GM12872 (cell line): ENCODE data around the gene CTSD.

Experiments used
- TF ChIP-seq, protein P1 (sequence below): IDR thresholded peaks from 3 replicates; pipeline ENCODE4 v1.5.1; 2011; ENCODE audit warnings: low read depth, mild to moderate bottlenecking, low read length, moderate library complexity; ENCODE audit not compliant: insufficient read depth

The CTSD gene

DNA sequence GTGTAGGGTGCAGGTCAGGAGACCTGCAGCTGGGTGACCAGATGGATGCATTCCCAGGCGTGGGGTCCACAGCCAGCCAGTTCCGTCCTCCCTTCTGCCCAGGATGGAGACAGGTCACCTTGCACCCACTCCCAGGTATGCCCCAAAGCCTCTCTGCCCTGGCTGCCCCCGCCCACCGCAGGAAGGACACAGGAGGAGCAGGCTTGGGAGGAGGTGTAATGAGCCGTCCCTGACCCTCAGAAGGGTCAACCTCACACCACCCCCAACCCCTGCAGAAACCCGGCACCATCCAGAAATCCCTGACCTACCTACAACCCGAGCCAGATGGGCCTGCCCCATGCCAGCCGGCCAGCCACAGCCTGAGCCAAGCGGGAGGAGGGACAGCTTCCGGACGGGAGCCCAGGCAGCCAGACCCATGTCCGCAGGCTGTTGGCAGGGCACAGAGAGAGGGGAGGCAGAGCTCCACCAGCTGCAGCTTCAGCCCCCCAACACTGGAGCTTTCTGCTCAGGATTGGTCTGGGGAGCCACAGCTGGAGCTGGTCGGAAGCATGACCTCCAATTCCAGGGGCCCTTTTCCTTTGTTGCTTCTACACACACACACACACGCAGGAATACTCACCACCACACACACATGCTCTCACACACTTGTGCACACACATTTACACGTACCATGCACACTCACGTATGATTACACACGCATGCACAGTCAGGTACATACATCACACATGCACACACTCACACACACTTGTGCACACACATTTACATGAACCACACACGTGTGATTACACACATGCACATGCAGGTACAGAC lies 18.6 kb downstream of the CTSD start:
- TF ChIP-seq, protein P1, sequence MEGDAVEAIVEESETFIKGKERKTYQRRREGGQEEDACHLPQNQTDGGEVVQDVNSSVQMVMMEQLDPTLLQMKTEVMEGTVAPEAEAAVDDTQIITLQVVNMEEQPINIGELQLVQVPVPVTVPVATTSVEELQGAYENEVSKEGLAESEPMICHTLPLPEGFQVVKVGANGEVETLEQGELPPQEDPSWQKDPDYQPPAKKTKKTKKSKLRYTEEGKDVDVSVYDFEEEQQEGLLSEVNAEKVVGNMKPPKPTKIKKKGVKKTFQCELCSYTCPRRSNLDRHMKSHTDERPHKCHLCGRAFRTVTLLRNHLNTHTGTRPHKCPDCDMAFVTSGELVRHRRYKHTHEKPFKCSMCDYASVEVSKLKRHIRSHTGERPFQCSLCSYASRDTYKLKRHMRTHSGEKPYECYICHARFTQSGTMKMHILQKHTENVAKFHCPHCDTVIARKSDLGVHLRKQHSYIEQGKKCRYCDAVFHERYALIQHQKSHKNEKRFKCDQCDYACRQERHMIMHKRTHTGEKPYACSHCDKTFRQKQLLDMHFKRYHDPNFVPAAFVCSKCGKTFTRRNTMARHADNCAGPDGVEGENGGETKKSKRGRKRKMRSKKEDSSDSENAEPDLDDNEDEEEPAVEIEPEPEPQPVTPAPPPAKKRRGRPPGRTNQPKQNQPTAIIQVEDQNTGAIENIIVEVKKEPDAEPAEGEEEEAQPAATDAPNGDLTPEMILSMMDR: no peak

DNA sequence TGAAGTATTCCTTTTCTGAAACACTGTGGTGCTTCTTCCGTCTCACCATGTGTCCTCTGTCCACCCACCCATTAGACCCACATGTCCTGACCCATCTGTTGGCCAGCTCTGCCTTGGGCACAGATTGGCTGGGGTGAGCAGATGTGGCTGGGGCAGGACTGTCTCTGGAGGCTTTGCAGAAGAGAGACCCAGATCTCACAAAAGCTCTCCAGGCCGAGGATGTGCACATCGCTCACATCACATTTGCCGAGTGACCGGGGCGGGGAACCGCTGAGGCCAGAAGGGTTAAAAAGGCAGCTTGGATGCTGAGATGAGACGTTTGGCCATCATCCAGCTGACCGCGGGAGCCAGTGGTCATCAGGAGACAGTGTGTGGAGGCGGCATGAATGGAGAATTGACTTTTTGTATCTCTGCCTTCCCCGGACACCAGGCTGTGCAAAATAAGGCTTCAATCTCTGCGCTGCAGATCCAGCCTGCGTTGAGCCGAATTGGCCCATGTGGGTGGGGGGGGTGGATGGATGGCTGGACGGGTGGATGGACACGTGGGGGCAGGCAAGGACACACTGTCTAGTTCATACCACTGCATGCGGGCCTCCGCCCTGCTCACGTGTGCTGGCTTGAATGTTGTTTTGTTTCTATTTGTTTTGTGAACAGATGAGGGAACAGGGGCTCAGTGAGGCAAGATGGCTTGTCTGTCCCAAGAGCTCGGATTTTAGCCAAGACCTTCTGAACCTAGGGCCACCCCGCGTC lies 19.4 kb downstream of the CTSD start:
- TF ChIP-seq, protein P1: no peak

DNA sequence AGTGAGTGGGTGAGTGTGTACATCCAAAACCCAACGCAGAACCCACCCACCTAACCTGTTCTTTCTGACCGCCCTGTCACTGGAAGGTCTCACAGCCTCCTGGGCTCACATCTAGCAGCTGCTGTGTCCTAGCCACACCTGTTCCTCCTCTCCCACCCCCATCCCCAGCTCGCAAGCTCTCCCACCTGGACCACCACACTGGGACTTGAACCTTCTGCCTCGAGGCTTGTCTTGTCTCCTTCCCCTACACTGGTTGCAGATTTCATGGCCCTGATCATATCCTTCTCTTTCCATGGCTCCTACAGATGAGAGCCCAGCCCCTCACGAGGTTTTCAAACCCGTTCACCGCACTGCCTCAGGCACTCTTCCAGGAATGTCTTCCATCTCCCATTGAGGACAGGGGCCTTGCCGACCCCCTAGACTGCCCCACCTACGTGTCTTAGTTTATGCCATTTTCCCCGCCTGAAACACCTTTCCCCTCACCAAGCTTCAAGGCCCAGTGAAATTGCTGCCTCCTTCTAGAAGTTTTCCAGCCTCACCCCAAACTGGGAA lies 20.1 kb downstream of the CTSD start:
- TF ChIP-seq, protein P1: no peak

DNA sequence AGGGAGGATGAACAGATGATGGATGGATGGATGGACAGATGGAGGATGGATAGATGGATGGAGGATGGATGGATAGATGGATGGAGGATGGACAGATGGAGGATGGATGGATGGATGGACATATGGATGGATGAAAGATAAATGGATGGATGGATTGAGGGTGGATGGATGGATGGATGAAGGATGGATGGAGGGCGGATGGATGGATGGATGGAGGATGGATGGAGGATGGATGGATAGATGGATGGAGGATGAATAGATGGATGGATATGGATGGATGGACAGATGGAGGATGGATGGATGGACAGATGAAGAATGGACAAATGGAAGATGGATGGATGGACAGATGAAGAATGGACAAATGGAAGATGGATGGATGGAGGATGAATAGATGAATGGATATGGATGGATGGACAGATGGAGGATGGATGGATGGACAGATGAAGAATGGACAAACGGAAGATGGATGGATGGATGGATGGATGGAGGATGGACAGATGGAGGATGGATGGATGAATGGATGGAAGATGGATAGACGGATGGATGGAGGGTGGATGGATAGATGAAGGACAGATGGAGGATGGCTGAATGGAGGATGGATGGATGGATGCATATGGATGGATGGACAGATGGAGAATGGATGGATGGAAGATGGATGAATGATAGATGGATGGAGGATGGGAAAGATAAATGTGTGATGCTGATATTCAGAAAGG lies 20.7 kb downstream of the CTSD start:
- TF ChIP-seq, protein P1: no peak

DNA sequence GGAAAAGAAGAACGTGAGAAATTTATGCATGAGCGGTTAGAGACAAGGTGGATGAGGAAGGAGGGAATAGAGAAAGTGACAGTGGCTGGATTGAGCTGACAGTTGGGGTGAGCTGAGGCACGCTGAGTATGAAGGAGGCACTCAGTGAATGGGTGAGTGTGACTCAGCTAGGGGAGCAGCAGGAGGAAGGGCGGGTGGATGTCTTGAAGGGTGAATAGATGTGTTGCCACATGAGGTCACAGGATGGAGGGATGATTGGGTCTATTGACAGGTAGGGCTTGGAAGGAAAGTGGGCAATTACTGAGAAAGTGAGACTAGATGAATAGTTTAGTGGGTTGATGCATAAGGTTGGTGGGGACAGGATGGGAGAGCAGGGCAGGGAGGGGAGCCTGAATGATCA lies 21.4 kb downstream of the CTSD start:
- TF ChIP-seq, protein P1: no peak

DNA sequence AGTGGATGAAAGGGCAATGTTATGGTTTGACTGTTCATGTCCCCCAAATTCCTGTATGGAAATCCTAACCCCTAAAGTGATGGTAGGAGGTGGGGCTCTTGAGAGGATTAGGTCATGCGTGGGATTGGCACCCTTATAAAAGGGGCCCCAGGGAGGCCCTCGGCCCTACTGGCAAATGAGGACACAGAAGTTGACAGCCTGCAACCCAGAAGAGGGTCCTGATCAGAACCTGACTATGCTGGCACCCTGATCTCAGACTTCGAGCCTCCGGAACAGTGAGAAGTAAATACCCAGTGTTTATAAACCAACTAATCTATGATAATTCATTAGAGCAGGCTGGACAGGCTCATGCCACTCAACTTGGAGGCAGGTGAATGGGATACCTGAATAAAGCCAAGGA lies 22.0 kb downstream of the CTSD start:
- TF ChIP-seq, protein P1: no peak
